ENCODE results near the gene FBXL13.
"Not testable (repeated sequence)": the region's sequence is repeated elsewhere in the genome, so short reads cannot be mapped to it uniquely, and the experiment has no call there.

Gene FBXL13

GRCh38 chr7:102992509-102992937, 82.1 kb downstream of the FBXL13 start:
- no peak for DNase-seq (ENCODE audit: low read depth, low spot score)
- no peak overlapping the region for H3K4me3 ChIP-seq (ENCODE audit: low read length)

DNA sequence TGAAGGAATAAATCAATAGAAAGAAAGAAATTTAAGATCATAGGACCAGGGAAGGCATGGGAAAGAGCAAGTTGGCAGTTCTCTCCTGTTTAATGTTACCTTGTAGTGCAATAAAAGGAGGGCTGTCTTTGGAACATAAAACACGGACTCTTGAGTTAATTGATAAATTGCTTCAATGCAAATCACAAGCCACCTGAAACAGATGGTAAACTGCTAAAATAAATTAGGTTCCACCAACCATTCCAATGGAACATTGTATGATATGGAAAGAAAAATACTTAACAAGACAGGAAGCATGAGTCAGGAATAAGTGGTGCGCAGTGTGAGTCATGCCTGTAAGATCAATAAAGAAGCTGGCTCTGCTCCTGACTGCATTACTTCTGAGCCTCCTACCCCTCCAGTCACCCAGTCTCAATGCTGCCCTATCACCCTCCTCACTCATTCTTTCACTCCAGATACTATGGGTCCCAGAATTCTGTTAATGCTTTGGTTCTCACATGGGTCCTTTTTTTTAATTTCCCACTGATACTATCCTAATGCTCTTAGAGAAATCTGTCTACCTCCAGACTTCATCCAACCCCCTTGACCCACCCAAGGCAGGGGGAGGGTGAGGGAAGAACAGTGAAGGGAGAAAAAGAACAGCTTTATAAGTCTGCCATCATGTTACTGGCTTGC, 82.9 kb downstream of the FBXL13 start:
- no peak for DNase-seq (ENCODE audit: low read depth, low spot score)
- H3K4me3 ChIP-seq (ENCODE audit: low read length): no peak overlapping the region

- H3K4me3 ChIP-seq (ENCODE audit: low read length): no peak overlapping the region
- no peak for DNase-seq (ENCODE audit: low read depth, low spot score)
Observed at GRCh38 chr7:102991077-102991539, 83.5 kb downstream of the FBXL13 start.

DNA sequence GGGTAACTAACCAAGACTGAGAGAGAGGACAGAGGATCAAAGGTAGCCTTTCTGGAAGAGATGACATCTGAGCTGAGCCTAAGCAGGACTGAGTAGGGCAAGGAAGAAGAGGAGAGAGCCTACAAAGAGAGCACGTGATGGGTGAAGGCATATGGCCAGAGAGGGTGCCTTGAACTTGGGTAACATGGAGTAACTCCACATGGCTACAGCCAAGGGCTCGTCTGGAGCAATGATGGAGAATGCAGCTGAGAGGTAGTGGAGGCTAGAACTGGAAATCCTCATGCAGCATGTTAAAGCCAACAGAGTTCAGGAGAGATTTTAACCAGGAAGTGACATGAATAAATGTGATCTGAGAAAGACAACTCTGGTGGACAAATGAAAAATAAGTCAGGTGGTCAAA, 84.0 kb downstream of the FBXL13 start:
- DNase-seq (ENCODE audit: low read depth, low spot score): no peak
- H3K4me3 ChIP-seq (ENCODE audit: low read length): no peak overlapping the region

- no peak for DNase-seq (ENCODE audit: low read depth, low spot score)
- H3K4me3 ChIP-seq (ENCODE audit: low read length): no peak overlapping the region
Observed at GRCh38 chr7:102988631-102989560, 85.7 kb downstream of the FBXL13 start.

GRCh38 chr7:102988088-102988487, 86.5 kb downstream of the FBXL13 start:
- H3K4me3 ChIP-seq (ENCODE audit: low read length): no peak overlapping the region
- DNase-seq (ENCODE audit: low read depth, low spot score): no peak

DNA sequence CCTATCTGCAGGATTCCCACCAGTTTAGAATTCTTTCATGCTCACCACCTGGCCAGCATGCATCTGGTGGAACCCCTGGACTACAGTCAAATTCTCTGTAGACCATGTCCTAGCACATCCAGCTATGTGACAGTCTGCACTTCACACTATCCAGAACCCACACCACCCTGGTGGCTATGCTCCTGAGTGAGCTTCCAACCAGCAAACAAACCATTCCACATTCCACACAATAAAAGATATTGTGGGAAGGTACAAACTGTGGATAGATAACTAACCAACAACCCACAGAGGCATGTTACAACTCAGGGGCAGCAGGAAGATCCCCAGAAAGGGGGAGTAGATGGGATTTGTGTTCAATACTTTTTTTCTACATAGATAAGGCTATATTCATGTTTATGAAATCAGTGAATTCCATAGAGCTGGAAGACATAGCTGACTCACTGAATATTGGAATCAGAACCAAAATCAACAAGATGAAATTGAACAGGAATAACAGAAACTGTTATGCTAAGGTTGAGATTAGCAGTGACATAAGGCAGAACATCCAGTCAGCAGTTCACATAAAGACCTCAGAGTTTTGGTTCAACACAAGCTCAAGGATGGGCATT, 89.3 kb downstream of the FBXL13 start:
- no peak overlapping the region for H3K4me3 ChIP-seq (ENCODE audit: low read length)
- DNase-seq (ENCODE audit: low read depth, low spot score): no peak

DNA sequence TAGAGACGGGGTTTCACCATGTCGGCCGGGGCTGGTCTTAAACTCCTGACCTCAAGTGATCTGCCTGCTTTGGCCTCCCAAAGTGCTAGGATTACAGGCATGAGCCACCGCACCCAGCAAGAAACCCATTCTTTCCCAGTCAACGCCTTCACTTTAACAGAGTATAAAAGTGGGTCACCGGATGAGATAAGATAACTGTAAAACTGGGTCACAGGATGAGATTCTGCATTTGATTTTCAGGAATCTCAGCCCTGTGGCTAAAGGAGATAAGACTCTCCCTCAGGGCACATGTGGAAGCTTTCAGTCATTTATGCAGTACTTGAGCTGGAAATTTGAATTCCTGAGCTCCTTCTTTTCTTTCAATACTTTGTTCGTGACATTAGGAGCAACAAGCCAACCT, 91.0 kb downstream of the FBXL13 start:
- no peak overlapping the region for H3K4me3 ChIP-seq (ENCODE audit: low read length)
- DNase-seq (ENCODE audit: low read depth, low spot score): no peak

- no peak for DNase-seq (ENCODE audit: low read depth, low spot score)
- no peak overlapping the region for H3K4me3 ChIP-seq (ENCODE audit: low read length)
Observed at GRCh38 chr7:102982235-102982634, 92.4 kb downstream of the FBXL13 start.

DNA sequence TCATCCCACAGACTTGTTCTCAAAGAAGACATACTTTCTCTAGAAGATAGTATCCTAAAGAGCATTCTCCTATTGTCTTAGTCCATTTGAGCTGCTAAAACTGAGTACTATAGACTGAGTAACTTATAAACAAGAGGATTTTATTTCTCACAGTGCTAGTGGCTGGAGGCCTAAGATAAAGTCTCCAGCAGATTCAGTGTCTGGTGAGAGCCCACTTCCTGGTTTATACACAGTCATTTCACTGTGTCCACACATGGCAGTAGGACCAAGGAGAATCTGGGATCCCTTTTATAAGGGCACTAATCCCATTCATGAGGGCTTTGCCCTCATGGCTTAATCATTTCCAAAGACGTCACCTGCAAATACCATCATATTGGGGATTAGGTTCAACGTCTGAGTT, 93.1 kb downstream of the FBXL13 start:
- H3K4me3 ChIP-seq (ENCODE audit: low read length): no peak overlapping the region
- no peak for DNase-seq (ENCODE audit: low read depth, low spot score)

- no peak overlapping the region for H3K4me3 ChIP-seq (ENCODE audit: low read length)
- DNase-seq (ENCODE audit: low read depth, low spot score): no peak
Observed at GRCh38 chr7:102979670-102980069, 94.9 kb downstream of the FBXL13 start.

GRCh38 chr7:102978284-102978683, 96.3 kb downstream of the FBXL13 start:
- no peak for DNase-seq (ENCODE audit: low read depth, low spot score)

DNA sequence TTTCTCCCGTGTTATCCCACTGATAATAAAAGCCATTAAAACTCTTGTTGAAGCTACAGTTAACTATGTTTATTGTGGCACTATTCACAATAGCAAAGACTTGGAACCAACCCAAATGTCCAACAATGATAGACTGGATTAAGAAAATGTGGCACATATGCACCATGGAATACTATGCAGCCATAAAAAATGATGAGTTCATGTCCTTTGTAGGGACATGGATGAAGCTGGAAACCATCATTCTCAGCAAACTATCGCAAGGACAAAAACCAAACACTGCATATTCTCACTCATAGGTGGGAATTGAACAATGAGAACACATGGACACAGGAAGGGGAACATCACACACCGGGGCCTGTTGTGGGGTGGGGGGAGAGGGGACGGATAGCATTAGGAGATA, 97.0 kb downstream of the FBXL13 start:
- H3K4me3 ChIP-seq (ENCODE audit: low read length); DNase-seq (ENCODE audit: low read depth, low spot score): not testable (repeated sequence)

More at GRCh38 chr7:102978284-102978683, 96.3 kb downstream of the FBXL13 start:
- H3K4me3 ChIP-seq (ENCODE audit: low read length): no peak overlapping the region

GRCh38 chr7:102976493-102976892, 98.1 kb downstream of the FBXL13 start:
- H3K4me3 ChIP-seq (ENCODE audit: low read length): no peak overlapping the region
- DNase-seq (ENCODE audit: low read depth, low spot score): no peak

GRCh38 chr7:102975854-102976253, 98.7 kb downstream of the FBXL13 start:
- DNase-seq (ENCODE audit: low read depth, low spot score): no peak
- no peak overlapping the region for H3K4me3 ChIP-seq (ENCODE audit: low read length)

GRCh38 chr7:102974366-102975236, 100.0 kb downstream of the FBXL13 start:
- DNase-seq (ENCODE audit: low read depth, low spot score): no peak
- no peak overlapping the region for H3K4me3 ChIP-seq (ENCODE audit: low read length)

DNA sequence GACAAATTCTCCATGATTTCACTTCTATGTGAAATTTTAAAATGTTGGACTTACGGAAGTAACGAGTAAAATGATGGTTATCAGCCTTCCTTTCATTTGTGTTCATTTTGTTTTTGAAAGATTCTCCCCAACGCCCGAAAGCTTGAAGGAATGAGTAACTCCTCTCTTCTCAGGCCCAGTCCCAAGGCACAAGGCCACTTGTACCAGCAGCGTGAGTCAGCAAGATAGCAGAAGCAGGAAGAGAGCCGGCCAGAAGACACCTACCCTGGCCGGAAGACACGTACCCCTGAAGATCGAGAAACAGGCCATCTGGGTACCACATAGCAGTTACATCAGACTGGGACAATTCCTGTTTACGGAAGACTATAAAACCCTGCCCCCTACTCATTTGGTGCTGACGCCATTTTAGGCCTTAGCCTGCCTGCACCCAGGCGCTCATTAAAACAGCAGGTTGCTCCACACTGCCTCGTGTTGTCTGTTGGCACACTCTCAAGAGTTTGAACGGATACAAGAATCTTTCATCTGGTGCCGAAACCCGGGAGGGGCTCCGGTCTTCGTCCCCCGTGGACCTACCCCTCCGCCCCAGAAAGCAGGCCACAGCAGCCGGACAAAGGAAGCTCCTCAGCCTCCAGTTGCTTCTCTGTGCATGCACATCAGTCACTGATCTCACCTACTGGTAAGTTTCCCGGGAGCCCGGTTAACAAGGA, 101.3 kb downstream of the FBXL13 start:
- no peak overlapping the region for H3K4me3 ChIP-seq (ENCODE audit: low read length)
- no peak for DNase-seq (ENCODE audit: low read depth, low spot score)

DNA sequence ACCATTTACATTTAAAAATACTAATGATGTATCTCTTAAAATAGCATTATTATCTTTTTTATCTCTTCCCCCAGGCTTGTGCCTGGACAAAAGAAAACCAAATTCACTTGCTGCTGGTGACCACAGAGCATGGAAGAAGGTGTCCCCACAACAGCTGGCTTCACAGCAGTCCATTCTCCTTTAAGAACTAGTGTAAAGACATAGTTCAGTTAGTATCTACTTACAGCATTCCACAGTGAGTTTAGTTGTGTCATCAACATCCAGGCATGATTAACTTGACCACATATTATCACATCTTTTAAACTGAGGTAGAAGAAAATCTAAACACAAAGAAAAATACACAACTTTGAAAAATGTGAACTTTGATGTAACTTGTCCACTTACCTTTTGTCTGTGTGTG, 106.8 kb downstream of the FBXL13 start:
- no peak overlapping the region for H3K4me3 ChIP-seq (ENCODE audit: low read length)
- no peak for DNase-seq (ENCODE audit: low read depth, low spot score)
